Activated T-cell treated with anti-CD3 and anti-CD28 coated beads, Interleukin-2, amount 50 U/mL, for 1 hour (primary cell): ENCODE data around the gene POU2AF1.

Experiments
- DNase-seq: peaks from one replicate; pipeline ENCODE4 v3.0.0-alpha.2; 2020

Gene POU2AF1

GRCh38 chr11:111309215-111309915 is 69.7 kb downstream of the POU2AF1 start:
- no peak for DNase-seq

GRCh38 chr11:111308140-111308539 is 70.9 kb downstream of the POU2AF1 start:
- no peak for DNase-seq

- no peak for DNase-seq
Measured at GRCh38 chr11:111307472-111308108, 71.5 kb downstream of the POU2AF1 start.

- DNase-seq: no peak
Measured at GRCh38 chr11:111306321-111306720, 72.8 kb downstream of the POU2AF1 start.

GRCh38 chr11:111305876-111306275 is 73.2 kb downstream of the POU2AF1 start:
- DNase-seq: no peak

GRCh38 chr11:111305162-111305802 is 73.8 kb downstream of the POU2AF1 start:
- DNase-seq: no peak

- no peak for DNase-seq
Measured at GRCh38 chr11:111303461-111303860, 75.6 kb downstream of the POU2AF1 start.

- no peak for DNase-seq
Measured at GRCh38 chr11:111302298-111302697, 76.8 kb downstream of the POU2AF1 start.
